Prostate gland (tissue), 2 donors: ENCODE measurements around the gene CXCL6.

Experiments
- POLR2A ChIP-seq: fragments of 450-650 bp; IDR thresholded peaks from one replicate; pipeline ENCODE4 v1.6.1; 2016; ENCODE audit warnings: antibody characterized with exemption, mild to moderate bottlenecking
- TF ChIP-seq, protein P1 (sequence below), 4 experiments: fragments of 200-600 bp in 2 of 4; fragments of 450-650 bp in 2 of 4; sonication (generic) in 2 of 4; IDR thresholded peaks; 1 replicate in 3 of 4; 2 replicates in 1 of 4; pipeline ENCODE4 v1.5.1; 2016 to 2019; ENCODE audit warnings: antibody characterized with exemption in 4 of 4, mild to moderate bottlenecking in 2 of 4, moderate library complexity in 2 of 4

DNA sequence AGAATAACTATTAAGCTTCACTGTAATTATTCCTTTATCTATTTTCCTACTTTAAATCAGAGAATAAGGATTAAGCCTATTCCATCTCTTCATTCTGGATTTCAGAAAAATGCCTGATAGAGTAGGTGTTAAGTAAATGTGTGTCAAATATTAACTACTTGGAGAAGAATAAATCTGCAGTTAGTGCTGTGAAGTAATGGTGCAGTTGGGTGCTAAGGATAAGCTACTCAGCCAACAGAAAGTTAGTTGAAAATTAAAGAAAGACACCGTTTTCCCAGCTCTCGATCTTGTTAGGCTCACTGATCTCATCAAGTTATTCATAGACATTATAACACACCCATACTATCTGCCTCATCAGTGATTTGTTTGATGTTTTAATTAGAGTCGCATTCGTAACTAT is 23.7 kb downstream of the CXCL6 start:
- TF ChIP-seq, protein P1, sequence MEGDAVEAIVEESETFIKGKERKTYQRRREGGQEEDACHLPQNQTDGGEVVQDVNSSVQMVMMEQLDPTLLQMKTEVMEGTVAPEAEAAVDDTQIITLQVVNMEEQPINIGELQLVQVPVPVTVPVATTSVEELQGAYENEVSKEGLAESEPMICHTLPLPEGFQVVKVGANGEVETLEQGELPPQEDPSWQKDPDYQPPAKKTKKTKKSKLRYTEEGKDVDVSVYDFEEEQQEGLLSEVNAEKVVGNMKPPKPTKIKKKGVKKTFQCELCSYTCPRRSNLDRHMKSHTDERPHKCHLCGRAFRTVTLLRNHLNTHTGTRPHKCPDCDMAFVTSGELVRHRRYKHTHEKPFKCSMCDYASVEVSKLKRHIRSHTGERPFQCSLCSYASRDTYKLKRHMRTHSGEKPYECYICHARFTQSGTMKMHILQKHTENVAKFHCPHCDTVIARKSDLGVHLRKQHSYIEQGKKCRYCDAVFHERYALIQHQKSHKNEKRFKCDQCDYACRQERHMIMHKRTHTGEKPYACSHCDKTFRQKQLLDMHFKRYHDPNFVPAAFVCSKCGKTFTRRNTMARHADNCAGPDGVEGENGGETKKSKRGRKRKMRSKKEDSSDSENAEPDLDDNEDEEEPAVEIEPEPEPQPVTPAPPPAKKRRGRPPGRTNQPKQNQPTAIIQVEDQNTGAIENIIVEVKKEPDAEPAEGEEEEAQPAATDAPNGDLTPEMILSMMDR (IDR thresholded peaks at IDR 0.05) = no peak
- TF ChIP-seq POLR2A = no peak
